ENCODE measurements around the gene PRRC1.

DNA sequence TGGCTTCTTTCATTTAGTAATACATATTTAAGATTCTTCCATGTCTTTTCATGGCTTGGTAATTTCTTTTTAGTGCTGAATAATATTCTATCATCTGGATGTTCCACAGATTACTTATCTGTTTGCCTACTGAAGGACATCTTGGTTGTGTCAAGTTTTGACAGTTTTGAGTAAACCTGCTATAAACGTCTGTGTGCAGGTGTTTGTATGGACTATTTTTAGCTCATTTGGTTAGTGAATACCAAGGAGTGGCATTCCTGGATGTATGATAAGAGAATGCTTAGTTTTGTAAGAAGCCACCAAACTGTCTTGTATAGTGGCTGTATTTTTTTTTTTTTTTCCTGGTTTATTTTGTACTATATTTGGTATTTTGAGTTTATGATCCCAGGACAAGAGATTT is 38.4 kb downstream of the PRRC1 start:
- TF ChIP-seq POLR2A (IDR thresholded peaks at IDR 0.05): no peak
- TF ChIP-seq, protein P1, sequence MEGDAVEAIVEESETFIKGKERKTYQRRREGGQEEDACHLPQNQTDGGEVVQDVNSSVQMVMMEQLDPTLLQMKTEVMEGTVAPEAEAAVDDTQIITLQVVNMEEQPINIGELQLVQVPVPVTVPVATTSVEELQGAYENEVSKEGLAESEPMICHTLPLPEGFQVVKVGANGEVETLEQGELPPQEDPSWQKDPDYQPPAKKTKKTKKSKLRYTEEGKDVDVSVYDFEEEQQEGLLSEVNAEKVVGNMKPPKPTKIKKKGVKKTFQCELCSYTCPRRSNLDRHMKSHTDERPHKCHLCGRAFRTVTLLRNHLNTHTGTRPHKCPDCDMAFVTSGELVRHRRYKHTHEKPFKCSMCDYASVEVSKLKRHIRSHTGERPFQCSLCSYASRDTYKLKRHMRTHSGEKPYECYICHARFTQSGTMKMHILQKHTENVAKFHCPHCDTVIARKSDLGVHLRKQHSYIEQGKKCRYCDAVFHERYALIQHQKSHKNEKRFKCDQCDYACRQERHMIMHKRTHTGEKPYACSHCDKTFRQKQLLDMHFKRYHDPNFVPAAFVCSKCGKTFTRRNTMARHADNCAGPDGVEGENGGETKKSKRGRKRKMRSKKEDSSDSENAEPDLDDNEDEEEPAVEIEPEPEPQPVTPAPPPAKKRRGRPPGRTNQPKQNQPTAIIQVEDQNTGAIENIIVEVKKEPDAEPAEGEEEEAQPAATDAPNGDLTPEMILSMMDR (IDR thresholded peaks at IDR 0.05): no peak
